ENCODE measurements around the gene PITX3. TPM values are rescaled to one million over a fixed set of nuclear protein-coding genes. Genes with fewer than 3 reads are reported as not detected.

The PITX3 gene
- total RNA-seq, 1 experiment from 2014 or later: 1.9 TPM

- Histone ChIP-seq H3K4me3 (replicated peaks in 1 of 2; ENCODE audit: low read depth in 1 of 2, low read length in 2 of 2) (peak within 1 kb of the TSS; percentile 91 to 95), H3K9me3 (ENCODE audit: control insufficient read depth in 1 of 2, insufficient read depth in 1 of 2, low read depth in 1 of 2, low read length in 2 of 2) (no peaks in the 10 kb centered on the region), H3K79me2 (ENCODE audit: insufficient read depth, low read length) (peaks cover 47% of the 10 kb centered on the region), H2AFZ (ENCODE audit: low read depth, low read length, poor library complexity, severe bottlenecking) (peak within 1 kb of the TSS; percentile 3), H3K4me2 (ENCODE audit: low read length) (peak within 1 kb of the TSS; percentile 91), H3K9me2 (ENCODE audit: insufficient read depth) (no peaks in the 10 kb centered on the region), H3K36me3 (ENCODE audit: control insufficient read depth in 1 of 2, insufficient read depth in 2 of 2, low read length in 2 of 2) (0 out of 4 replicates have a peak, but pooled peaks cover 0 to 2% of the 10 kb centered on the region in 2 experiments), H3K4me1 (ENCODE audit: control insufficient read depth in 1 of 2, insufficient read depth in 2 of 2, low read length in 2 of 2) (peaks cover 24 to 54% of the 10 kb centered on the region in 2 experiments), H3K27ac (ENCODE audit: low read depth, low read length) (peak within 1 kb of the TSS; percentile 61), H3K9ac (ENCODE audit: low read length) (peak within 1 kb of the TSS; percentile 72), H4K20me1 (ENCODE audit: insufficient read depth) (peaks cover 11% of the 10 kb centered on the region; the same call in 1 of the 2 replicates), H3K27me3 (ENCODE audit: insufficient read depth, low read length) (no peaks in the 10 kb centered on the region)
- intact Hi-C loops (cut with micrococcal nuclease): no loop called here
- POLR2A ChIA-PET: interaction anchor here (0.6 to 1.9 kb wide), 12 partner anchors 9 to 946 kb away, joined by 3 to 10 read pairs (median 4); partner anchors contain the start of genes ACTR1A and ELOVL3
- CTCF ChIA-PET: interaction anchor here (1.1 to 3.5 kb wide), 7 partner anchors 14 to 177 kb away, joined by 3 to 63 read pairs (median 4); no protein-coding TSS in a partner anchor
- BruUV-seq (replicated peaks): no TSS peak
- peak; percentile 88 for ATAC-seq
- peak; percentile 100 for DNase-seq (ENCODE audit: low read depth, low spot score)
- RAD21 ChIA-PET (ENCODE audit: low non-redundant PET in 1 of 2, low total read pairs in 2 of 2, uncharacterized antibody in 2 of 2, unreplicated experiment in 2 of 2): interaction anchor here (0.7 to 1.0 kb wide), 3 partner anchors 13 to 16 kb away, joined by 3 to 4 read pairs (median 3); no protein-coding TSS in a partner anchor
- TF ChIP-seq ATF3 (IDR thresholded peaks at IDR 0.05) (no peak), EZH2phosphoT487 (IDR thresholded peaks at IDR 0.05; ENCODE audit: borderline replicate concordance) (no peak), POLR2AphosphoS5 (IDR thresholded peaks at IDR 0.05; ENCODE audit: low read depth, low read length) (peak; percentile 89), CEBPB (IDR thresholded peaks at IDR 0.05; ENCODE audit: low read depth) (no peak), POLR2A (IDR thresholded peaks at IDR 0.05; ENCODE audit: borderline replicate concordance, extremely low read depth, insufficient read depth, insufficient read length) (peak; percentile 87), ZNF274 (IDR thresholded peaks at IDR 0.05; ENCODE audit: low read depth, low read length) (no peak), EGR1 (IDR thresholded peaks at IDR 0.05; ENCODE audit: low read depth) (no peak), ZFX (IDR thresholded peaks at IDR 0.05) (peak; percentile 58; the same call in 1 of the 2 replicates), CBX3 (IDR thresholded peaks at IDR 0.05; ENCODE audit: low read depth) (no peak), ELF1 (IDR thresholded peaks at IDR 0.05; ENCODE audit: borderline replicate concordance, low read depth) (no peak), EZH2 (IDR thresholded peaks at IDR 0.05) (no peak), TCF7L2 (IDR thresholded peaks at IDR 0.05; ENCODE audit: borderline replicate concordance, extremely low read depth, insufficient read depth, insufficient read length) (peak; percentile 27), JUND (IDR thresholded peaks at IDR 0.05) (no peak), ZBTB33 (IDR thresholded peaks at IDR 0.05; ENCODE audit: extremely low read depth, insufficient replicate concordance, low read length) (peak; percentile 82), SP1 (IDR thresholded peaks at IDR 0.05; ENCODE audit: low read depth) (no peak), MAX (IDR thresholded peaks at IDR 0.05) (no peak), SRF (IDR thresholded peaks at IDR 0.05; ENCODE audit: low read depth) (no peak), YY1 (IDR thresholded peaks at IDR 0.05; ENCODE audit: extremely low read depth, insufficient replicate concordance, low read depth, low read length) (peak; percentile 92)
- TF ChIP-seq, protein P1, sequence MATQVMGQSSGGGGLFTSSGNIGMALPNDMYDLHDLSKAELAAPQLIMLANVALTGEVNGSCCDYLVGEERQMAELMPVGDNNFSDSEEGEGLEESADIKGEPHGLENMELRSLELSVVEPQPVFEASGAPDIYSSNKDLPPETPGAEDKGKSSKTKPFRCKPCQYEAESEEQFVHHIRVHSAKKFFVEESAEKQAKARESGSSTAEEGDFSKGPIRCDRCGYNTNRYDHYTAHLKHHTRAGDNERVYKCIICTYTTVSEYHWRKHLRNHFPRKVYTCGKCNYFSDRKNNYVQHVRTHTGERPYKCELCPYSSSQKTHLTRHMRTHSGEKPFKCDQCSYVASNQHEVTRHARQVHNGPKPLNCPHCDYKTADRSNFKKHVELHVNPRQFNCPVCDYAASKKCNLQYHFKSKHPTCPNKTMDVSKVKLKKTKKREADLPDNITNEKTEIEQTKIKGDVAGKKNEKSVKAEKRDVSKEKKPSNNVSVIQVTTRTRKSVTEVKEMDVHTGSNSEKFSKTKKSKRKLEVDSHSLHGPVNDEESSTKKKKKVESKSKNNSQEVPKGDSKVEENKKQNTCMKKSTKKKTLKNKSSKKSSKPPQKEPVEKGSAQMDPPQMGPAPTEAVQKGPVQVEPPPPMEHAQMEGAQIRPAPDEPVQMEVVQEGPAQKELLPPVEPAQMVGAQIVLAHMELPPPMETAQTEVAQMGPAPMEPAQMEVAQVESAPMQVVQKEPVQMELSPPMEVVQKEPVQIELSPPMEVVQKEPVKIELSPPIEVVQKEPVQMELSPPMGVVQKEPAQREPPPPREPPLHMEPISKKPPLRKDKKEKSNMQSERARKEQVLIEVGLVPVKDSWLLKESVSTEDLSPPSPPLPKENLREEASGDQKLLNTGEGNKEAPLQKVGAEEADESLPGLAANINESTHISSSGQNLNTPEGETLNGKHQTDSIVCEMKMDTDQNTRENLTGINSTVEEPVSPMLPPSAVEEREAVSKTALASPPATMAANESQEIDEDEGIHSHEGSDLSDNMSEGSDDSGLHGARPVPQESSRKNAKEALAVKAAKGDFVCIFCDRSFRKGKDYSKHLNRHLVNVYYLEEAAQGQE (IDR thresholded peaks at IDR 0.05; ENCODE audit: low read depth): no peak
Observed at GRCh38 chr10:102245082-102245931, 4.0 kb upstream of the PITX3 start, which contains the start of gene GBF1. TSS of gene GBF1 (plus strand) at chr10:102245532. CDS start at chr10:102258939, 13,407 bp downstream.

All from HCT116 (cell line).